MM.1S (cell line): ENCODE data around the gene CLEC17A.

Experiments
- DNase-seq: peaks from one replicate; pipeline ENCODE4 v3.0.0-alpha.2; 2015
- H2AFZ ChIP-seq: fragments of 300-600 bp; sonication (generic); 2 replicates; pipeline ENCODE4 v1.6.0; 2016; ENCODE audit warnings: antibody characterized with exemption, low read length
- H3F3A ChIP-seq: fragments of 300-600 bp; sonication (generic); 2 replicates; pipeline ENCODE4 v1.6.1; 2016; ENCODE audit warnings: mild to moderate bottlenecking, antibody characterized with exemption, low read length, moderate library complexity, mixed read lengths; ENCODE audit not compliant: insufficient read depth
- H3K27ac ChIP-seq: fragments of 300-600 bp; sonication (generic); 2 replicates; pipeline ENCODE4 v1.5.1; 2016; ENCODE audit warnings: mild to moderate bottlenecking, low read length
- H3K27me3 ChIP-seq: fragments of 300-600 bp; sonication (generic); replicated peaks from 2 replicates; pipeline ENCODE4 v1.6.0; 2016; ENCODE audit warnings: low read length; ENCODE audit not compliant: insufficient read depth
- H3K36me3 ChIP-seq: fragments of 300-600 bp; sonication (generic); replicated peaks from 2 replicates; pipeline ENCODE4 v1.6.1; 2016; ENCODE audit warnings: mild to moderate bottlenecking, low read length, mixed read lengths; ENCODE audit not compliant: insufficient read depth
- H3K4me1 ChIP-seq: fragments of 300-600 bp; sonication (generic); 2 replicates; pipeline ENCODE4 v1.6.1; 2016; ENCODE audit warnings: low read length, mixed read lengths
- H3K4me2 ChIP-seq: fragments of 300-600 bp; sonication (generic); 2 replicates; pipeline ENCODE4 v1.6.0; 2016; ENCODE audit warnings: low read depth, low read length
- H3K4me3 ChIP-seq: fragments of 300-600 bp; sonication (generic); 2 replicates; pipeline ENCODE4 v1.5.1; 2016; ENCODE audit warnings: low read length, mixed read lengths
- H3K79me2 ChIP-seq: fragments of 300-600 bp; sonication (generic); 2 replicates; pipeline ENCODE4 v1.6.1; 2016; ENCODE audit warnings: mixed run types, low read length, mixed read lengths
- H3K9ac ChIP-seq: fragments of 300-600 bp; sonication (generic); 2 replicates; pipeline ENCODE4 v1.6.1; 2016; ENCODE audit warnings: low read length, mixed read lengths
- H3K9me2 ChIP-seq: fragments of 300-600 bp; sonication (generic); replicated peaks from 2 replicates; pipeline ENCODE4 v1.6.1; 2016; ENCODE audit warnings: mild to moderate bottlenecking, low read length, mixed read lengths; ENCODE audit not compliant: insufficient read depth
- H3K9me3 ChIP-seq: fragments of 300-600 bp; sonication (generic); replicated peaks from 2 replicates; pipeline ENCODE4 v1.6.1; 2016; ENCODE audit warnings: mild to moderate bottlenecking, low read length, mixed read lengths; ENCODE audit not compliant: insufficient read depth
- H4K20me1 ChIP-seq: fragments of 300-600 bp; sonication (generic); 2 replicates; pipeline ENCODE4 v1.6.1; 2016; ENCODE audit warnings: mild to moderate bottlenecking, low read length, moderate library complexity, mixed read lengths; ENCODE audit not compliant: insufficient read depth
- CTCF ChIP-seq: fragments of 300-600 bp; sonication (generic); IDR thresholded peaks from 2 replicates; pipeline ENCODE4 v1.5.1; 2016; ENCODE audit warnings: antibody characterized with exemption, low read length, mixed read lengths
- EZH2 ChIP-seq: fragments of 300-600 bp; sonication (generic); optimal IDR thresholded peaks from 2 replicates; pipeline ENCODE3; 2017; ENCODE audit warnings: low read depth, mild to moderate bottlenecking, antibody characterized with exemption, low read length, mixed read lengths
- EZH2phosphoT487 ChIP-seq: fragments of 300-600 bp; sonication (generic); IDR thresholded peaks from 2 replicates; pipeline ENCODE4 v1.6.1; 2018; ENCODE audit warnings: antibody characterized with exemption, low read length

CLEC17A gene

GRCh38 chr19:14599548-14600147, 16.8 kb downstream of the CLEC17A start:
- no peak overlapping the region for H3K27ac ChIP-seq
- H2AFZ ChIP-seq = no peak overlapping the region
- no peaks in the 10 kb centered on the region for H3K9me3 ChIP-seq
- no peak for DNase-seq
- H3K27me3 ChIP-seq = peaks cover 54% of the 10 kb centered on the region
- TF ChIP-seq EZH2 (no peak), EZH2phosphoT487 (no peak), CTCF (no peak)
- H3F3A ChIP-seq = no peaks in the 10 kb centered on the region
- no peaks in the 10 kb centered on the region for H3K4me1 ChIP-seq
- H3K9ac ChIP-seq = no peak overlapping the region
- no peaks in the 10 kb centered on the region for H3K9me2 ChIP-seq
- H3K36me3 ChIP-seq = no peaks in the 10 kb centered on the region
- no peak overlapping the region for H3K4me2 ChIP-seq
- no peak overlapping the region for H3K4me3 ChIP-seq
- H4K20me1 ChIP-seq = no peaks in the 10 kb centered on the region
- H3K79me2 ChIP-seq = no peaks in the 10 kb centered on the region

- Histone ChIP-seq H3K79me2 (no peaks in the 10 kb centered on the region), H3K9ac (no peak overlapping the region), H3K9me3 (no peaks in the 10 kb centered on the region), H3K36me3 (no peaks in the 10 kb centered on the region), H2AFZ (no peak overlapping the region), H3K27me3 (peaks cover 63% of the 10 kb centered on the region), H3F3A (no peaks in the 10 kb centered on the region), H3K9me2 (no peaks in the 10 kb centered on the region), H3K4me3 (no peak overlapping the region), H3K4me1 (no peaks in the 10 kb centered on the region), H3K27ac (no peak overlapping the region), H4K20me1 (no peaks in the 10 kb centered on the region), H3K4me2 (no peak overlapping the region)
- TF ChIP-seq EZH2phosphoT487 (no peak), CTCF (no peak), EZH2 (no peak)
- DNase-seq = no peak
Observed at GRCh38 chr19:14603990-14604387, 21.1 kb downstream of the CLEC17A start.

- Histone ChIP-seq H2AFZ (no peak overlapping the region), H3K9ac (no peak overlapping the region), H3K79me2 (no peaks in the 10 kb centered on the region), H3K9me3 (no peaks in the 10 kb centered on the region), H4K20me1 (no peaks in the 10 kb centered on the region), H3K27ac (no peak overlapping the region), H3K27me3 (peaks cover 61% of the 10 kb centered on the region), H3K4me1 (no peaks in the 10 kb centered on the region), H3K36me3 (no peaks in the 10 kb centered on the region), H3K9me2 (no peaks in the 10 kb centered on the region), H3F3A (no peaks in the 10 kb centered on the region), H3K4me3 (no peak overlapping the region), H3K4me2 (no peak overlapping the region)
- no peak for DNase-seq
- TF ChIP-seq EZH2 = no peak
- TF ChIP-seq EZH2phosphoT487 = no peak
- no peak for TF ChIP-seq CTCF
Observed at GRCh38 chr19:14606627-14607026, 23.7 kb downstream of the CLEC17A start.
